Thoracic aorta (tissue), 2 donors: ENCODE measurements around the gene DGLUCY. TPM values are rescaled to one million over a fixed set of nuclear protein-coding genes. Genes with fewer than 3 reads are reported as not detected.

Experiments
- ATAC-seq: fragments of 150-250 bp; one replicate; pipeline ENCODE4 v1.8.0; 2017; ENCODE audit warnings: low read depth; ENCODE audit not compliant: insufficient number of reproducible peaks, low FRiP score
- DNase-seq: peaks from one replicate; pipeline ENCODE4 v3.0.0-alpha.2; 2020; ENCODE audit warnings: low spot score
- H3K27ac ChIP-seq, 2 donors: fragments of 200-600 bp; sonication (generic); 1 replicate in 1 of 2; 2 replicates in 1 of 2; pipeline ENCODE4 v1.5.1; 2016; ENCODE audit warnings: mild to moderate bottlenecking in 2 of 2, moderate library complexity in 2 of 2
- H3K27me3 ChIP-seq: fragments of 200-600 bp; sonication (generic); replicated peaks from 2 replicates; pipeline ENCODE4 v1.6.0; 2016; ENCODE audit warnings: mild to moderate bottlenecking; ENCODE audit not compliant: insufficient read depth
- H3K36me3 ChIP-seq: fragments of 200-600 bp; sonication (generic); one replicate; pipeline ENCODE4 v1.5.1; 2016
- H3K4me1 ChIP-seq, 2 donors: fragments of 200-600 bp; sonication (generic); 1 replicate in 1 of 2; 2 replicates in 1 of 2; pipeline versions ENCODE4 v1.5.1 to v1.6.0; 2016; ENCODE audit warnings: low read depth in 2 of 2, mild to moderate bottlenecking in 1 of 2; ENCODE audit not compliant: control insufficient read depth in 1 of 2
- H3K4me3 ChIP-seq: fragments of 200-600 bp; sonication (generic); 2 replicates; pipeline ENCODE4 v1.5.1; 2016; ENCODE audit warnings: mild to moderate bottlenecking
- H3K9me3 ChIP-seq: fragments of 200-600 bp; sonication (generic); 2 replicates; pipeline ENCODE4 v1.5.1; 2016
- total RNA-seq, 2 donors: library from RNA; depleted of rRNA; stranded (reverse); fragments of >200 nt; gene quantifications; one replicate each; pipeline versions ENCODE4 v1.1.0 to v1.2.3, GENCODE V29; 2016
- TF ChIP-seq, protein P1 (sequence below): fragments of 200-600 bp; sonication (generic); IDR thresholded peaks from one replicate; pipeline ENCODE4 v1.5.1; 2019; ENCODE audit warnings: antibody characterized with exemption

The DGLUCY gene
- total RNA-seq, 2 donors from 2014 or later, result 24.4 to 36.7 TPM

GRCh38 chr14:91272341-91273272 lies 158.7 kb downstream of the DGLUCY start:
- H3K27ac ChIP-seq, result no peak overlapping the region
- ATAC-seq, result no peak

GRCh38 chr14:91273273-91273884 lies 159.5 kb downstream of the DGLUCY start:
- DNase-seq, result no peak
- H3K4me1 ChIP-seq, result peaks cover 0 to 7% of the 10 kb centered on the region in 2 donors
- no peaks in the 10 kb centered on the region for H3K9me3 ChIP-seq
- H3K27ac ChIP-seq, result no peak overlapping the region
- ATAC-seq, result no peak
- H3K36me3 ChIP-seq, result no peaks in the 10 kb centered on the region
- H3K4me3 ChIP-seq, result no peak overlapping the region
- no peaks in the 10 kb centered on the region for H3K27me3 ChIP-seq
- TF ChIP-seq, protein P1, sequence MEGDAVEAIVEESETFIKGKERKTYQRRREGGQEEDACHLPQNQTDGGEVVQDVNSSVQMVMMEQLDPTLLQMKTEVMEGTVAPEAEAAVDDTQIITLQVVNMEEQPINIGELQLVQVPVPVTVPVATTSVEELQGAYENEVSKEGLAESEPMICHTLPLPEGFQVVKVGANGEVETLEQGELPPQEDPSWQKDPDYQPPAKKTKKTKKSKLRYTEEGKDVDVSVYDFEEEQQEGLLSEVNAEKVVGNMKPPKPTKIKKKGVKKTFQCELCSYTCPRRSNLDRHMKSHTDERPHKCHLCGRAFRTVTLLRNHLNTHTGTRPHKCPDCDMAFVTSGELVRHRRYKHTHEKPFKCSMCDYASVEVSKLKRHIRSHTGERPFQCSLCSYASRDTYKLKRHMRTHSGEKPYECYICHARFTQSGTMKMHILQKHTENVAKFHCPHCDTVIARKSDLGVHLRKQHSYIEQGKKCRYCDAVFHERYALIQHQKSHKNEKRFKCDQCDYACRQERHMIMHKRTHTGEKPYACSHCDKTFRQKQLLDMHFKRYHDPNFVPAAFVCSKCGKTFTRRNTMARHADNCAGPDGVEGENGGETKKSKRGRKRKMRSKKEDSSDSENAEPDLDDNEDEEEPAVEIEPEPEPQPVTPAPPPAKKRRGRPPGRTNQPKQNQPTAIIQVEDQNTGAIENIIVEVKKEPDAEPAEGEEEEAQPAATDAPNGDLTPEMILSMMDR, result no peak

More at GRCh38 chr14:91272341-91273272, 158.7 kb downstream of the DGLUCY start:
- no peaks in the 10 kb centered on the region for H3K36me3 ChIP-seq
- H3K27me3 ChIP-seq, result no peaks in the 10 kb centered on the region
- H3K4me1 ChIP-seq, result peaks cover 0 to 7% of the 10 kb centered on the region in 2 donors
- no peak overlapping the region for H3K4me3 ChIP-seq
- DNase-seq, result no peak
- H3K9me3 ChIP-seq, result no peaks in the 10 kb centered on the region
- TF ChIP-seq, protein P1, result no peak

DNA sequence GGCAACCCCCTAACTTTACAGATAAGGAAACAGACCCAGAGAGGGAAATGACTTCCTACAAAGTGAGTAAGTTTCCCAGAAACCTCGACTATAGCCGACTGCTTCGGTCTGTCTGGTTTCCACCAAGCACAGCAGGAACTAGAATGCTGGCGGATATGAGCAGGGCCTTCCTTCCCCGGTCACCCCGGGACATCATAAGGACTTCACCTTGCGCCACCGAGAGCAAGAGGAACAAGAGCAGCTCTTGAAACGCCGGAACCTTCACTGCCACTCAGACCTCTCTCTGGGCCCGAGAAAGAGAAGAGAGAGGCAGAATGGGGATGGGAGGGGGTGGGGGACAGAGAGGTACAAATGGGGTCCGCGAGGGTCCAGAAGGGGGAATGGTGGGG lies 160.0 kb downstream of the DGLUCY start:
- no peak for DNase-seq
- H3K27me3 ChIP-seq, result no peaks in the 10 kb centered on the region
- H3K36me3 ChIP-seq, result no peaks in the 10 kb centered on the region
- no peak overlapping the region for H3K27ac ChIP-seq
- peaks cover 0 to 7% of the 10 kb centered on the region in 2 donors for H3K4me1 ChIP-seq
- TF ChIP-seq, protein P1, result no peak
- H3K4me3 ChIP-seq, result no peak overlapping the region
- no peaks in the 10 kb centered on the region for H3K9me3 ChIP-seq
- ATAC-seq, result no peak

DNA sequence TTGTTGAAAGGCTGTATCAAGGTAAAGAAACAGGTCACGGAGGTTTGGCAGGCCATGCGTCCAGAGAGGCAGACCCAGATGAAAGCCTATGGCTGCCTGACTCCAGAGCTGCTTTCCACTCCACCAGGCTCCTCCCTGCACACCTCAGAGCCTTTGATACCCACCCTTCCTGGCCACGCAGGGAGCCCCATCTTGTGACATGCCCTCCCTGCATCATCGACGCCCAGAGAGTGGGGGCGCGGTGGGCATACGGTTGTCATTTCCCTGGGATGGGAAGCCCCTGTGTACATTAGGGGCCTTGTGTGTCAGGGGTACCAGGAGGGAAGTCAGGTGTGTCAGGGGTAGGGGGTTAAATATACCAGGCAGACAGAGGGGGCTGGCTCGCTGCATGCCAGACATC lies 160.9 kb downstream of the DGLUCY start:
- ATAC-seq, result no peak
- TF ChIP-seq, protein P1, result no peak

More for the DNA sequence above, 160.9 kb downstream of the DGLUCY start:
- DNase-seq, result no peak
- Histone ChIP-seq H3K4me1 (peaks cover 0 to under 1% of the 10 kb centered on the region in 2 donors), H3K36me3 (no peaks in the 10 kb centered on the region), H3K27me3 (no peaks in the 10 kb centered on the region), H3K27ac (no peak overlapping the region), H3K4me3 (no peak overlapping the region), H3K9me3 (no peaks in the 10 kb centered on the region)

Other genes starting within 250 kb of the DGLUCY start
- gene RPS6KA5, start 53.4 kb upstream of the DGLUCY start, total RNA-seq, result 1 to 10 TPM; 1.4 to 4.6 TPM
- gene GPR68, start 130.6 kb downstream of the DGLUCY start, total RNA-seq, result 1 to 10 TPM; 1.8 to 2.0 TPM